Stimulated activated CD4-positive, alpha-beta T cell treated with anti-CD3 and anti-CD28 coated beads, Interleukin-15, amount 100 ng/mL, for 48 hours (primary cell): Measurements from ENCODE around the gene SPTB.
"Not testable (repeated sequence)": the region's sequence is repeated elsewhere in the genome, so short reads cannot be mapped to it uniquely, and the experiment has no call there.

Source experiments
- DNase-seq, 2 donors: peaks; one replicate each; pipeline ENCODE4 v3.0.0-alpha.2; 2020; ENCODE audit warnings: low read depth in 2 of 2

The SPTB gene

DNA sequence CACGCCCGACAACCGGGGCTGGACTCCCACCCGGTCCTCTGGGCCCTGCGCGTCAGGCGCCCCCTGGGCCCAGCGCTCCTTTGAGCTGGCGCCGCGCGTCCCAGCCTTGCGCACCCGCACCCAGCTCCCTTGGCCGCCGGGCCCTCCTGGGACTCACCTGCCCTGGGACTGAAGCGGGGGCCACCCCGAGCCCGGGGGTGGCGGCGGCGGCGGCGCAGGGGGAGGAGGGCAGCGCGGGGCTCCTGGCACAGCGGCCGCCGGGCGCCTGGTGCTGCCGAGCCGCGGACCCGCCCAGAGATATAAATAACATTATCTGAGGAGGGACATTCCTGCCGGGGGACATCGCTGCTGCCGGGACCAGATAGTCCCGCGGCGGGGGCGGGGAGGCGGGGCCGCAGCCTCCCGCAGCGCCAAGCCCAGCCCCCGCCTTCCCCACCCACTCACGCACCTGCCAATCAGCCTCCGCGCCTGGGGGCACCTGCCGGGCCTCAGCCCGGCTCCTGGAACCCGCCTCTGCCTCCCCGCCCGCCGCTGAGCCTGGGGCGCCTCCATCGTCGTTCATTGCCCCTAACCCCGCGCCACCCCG, at the start of gene SPTB:
TSS of gene SPTB (minus strand) at position 273 of the 586 bp plus-strand sequence. CDS start 56,813 bp downstream, outside the sequence.
- peak in 1 of 2 donors; percentile 57 for DNase-seq

DNA sequence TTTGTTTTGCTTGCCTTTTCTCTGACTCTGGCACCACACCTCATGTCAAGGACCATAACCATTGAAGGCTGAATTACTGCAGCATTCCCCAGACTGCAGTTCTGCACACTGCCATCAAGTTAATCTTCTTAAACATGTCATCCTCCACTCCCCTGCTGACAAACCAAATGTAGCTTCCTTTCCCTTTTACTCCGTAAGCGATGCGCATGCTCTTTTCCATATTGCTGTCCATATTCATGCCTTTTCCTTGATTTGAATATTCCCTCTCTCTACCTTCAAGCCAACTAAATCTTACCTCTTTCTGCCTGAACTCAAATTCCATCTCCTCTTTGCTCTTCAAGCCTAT, 49.3 kb upstream of the SPTB start:
- DNase-seq, result no peak

DNA sequence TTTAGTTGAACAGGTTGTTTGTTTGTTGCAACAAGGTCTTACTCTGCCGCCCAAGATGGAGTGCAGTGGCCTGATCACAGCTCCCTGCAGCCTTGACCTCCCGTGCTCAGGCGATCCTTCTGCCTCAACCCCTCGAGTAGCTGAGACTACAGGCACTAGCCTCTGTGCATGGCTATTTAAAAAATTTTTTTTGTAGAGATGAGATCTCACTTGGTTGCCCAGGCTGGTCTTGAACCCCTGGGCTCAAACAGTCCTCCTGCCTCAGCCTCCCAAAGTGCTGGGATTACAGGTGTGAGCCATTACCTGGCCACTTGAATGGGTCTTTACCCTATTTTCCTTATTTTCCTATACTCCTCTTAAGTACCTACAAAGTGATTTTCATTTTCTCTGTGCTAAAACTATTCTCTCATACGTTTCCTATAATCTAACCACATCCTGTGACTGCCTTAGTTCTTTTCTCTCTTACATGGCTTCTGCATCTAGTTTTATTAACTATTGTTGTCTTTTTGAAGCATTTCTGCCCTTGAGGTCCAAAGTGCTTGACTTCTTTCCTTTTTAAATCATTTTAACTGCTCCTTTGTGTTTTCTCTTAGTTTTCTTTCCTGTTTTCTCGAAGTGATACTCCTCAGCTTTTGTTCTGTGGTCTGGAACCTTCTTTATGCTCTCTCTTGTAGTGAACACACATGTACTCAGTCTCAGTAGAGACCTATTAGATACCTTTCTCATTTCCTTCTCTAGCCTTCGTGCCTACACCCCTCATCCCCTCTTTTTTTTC, 48.7 kb upstream of the SPTB start:
- DNase-seq, result no peak

- no peak for DNase-seq
Observed at GRCh38 chr14:64927031-64927430, 47.3 kb upstream of the SPTB start.

GRCh38 chr14:64926398-64926995, 46.8 kb upstream of the SPTB start:
- no peak for DNase-seq

- no peak for DNase-seq
Observed at GRCh38 chr14:64923015-64923414, 43.3 kb upstream of the SPTB start.

GRCh38 chr14:64920465-64920864, 40.8 kb upstream of the SPTB start:
- DNase-seq, result no peak

- DNase-seq, result no peak
Observed at GRCh38 chr14:64919618-64920017, 39.9 kb upstream of the SPTB start.

DNA sequence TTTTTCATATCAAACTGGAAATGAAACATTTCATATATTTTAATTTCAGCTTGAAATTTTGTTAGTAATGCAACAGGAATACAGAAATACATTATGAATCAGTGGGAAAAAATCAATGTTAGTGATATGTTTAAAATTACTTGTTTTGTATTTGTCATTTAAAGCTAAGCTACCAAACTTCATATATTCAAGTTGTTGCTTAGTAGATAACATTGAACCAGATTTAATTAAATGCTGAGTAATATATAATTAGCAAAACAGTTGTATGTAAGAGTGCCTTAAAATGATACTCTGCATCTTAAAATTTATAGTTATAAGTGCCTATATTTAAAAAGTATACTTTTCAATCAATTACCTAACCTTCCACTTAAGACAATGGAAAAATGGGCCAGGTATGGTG, 39.5 kb upstream of the SPTB start:
- no peak for DNase-seq

DNA sequence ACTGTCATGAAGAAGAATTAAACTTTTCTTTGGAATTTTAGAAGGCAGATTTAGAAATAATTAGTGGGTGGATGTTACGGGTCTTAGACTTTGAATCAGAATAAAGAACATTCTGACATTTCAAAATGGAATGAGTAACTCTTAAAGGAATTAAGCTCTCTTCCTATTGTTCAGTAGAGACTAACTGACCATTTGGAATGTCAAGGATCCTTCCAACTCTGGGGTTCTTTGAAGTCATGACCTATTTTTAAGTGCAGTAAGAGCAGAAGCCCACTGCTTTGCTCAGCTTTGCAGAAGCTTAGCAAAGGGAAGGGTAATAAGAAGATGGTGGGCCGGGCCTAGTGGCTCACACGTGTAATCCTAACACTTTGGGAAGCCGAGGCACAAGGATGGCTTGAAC, 38.5 kb upstream of the SPTB start:
- DNase-seq, result no peak

DNA sequence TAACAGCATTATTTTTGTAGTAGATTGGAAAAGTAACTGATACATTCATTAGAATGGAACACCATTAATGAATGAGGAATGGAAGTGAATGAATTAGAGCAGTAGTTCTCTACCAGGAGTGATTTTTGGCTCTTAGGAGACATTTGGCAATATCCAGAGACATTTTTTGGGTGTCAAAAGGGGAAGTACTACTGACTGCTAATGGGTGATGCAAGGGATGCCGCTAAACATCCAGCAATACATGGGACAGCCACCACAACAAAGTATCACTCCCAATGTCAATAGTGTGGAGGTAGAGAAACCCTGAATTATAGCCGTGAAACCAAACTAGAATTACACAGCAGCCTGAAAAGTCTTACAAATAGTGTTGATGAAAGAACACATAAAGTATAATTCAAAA, 36.1 kb upstream of the SPTB start:
- no peak for DNase-seq

GRCh38 chr14:64915029-64915424, 35.3 kb upstream of the SPTB start:
- no peak for DNase-seq

DNA sequence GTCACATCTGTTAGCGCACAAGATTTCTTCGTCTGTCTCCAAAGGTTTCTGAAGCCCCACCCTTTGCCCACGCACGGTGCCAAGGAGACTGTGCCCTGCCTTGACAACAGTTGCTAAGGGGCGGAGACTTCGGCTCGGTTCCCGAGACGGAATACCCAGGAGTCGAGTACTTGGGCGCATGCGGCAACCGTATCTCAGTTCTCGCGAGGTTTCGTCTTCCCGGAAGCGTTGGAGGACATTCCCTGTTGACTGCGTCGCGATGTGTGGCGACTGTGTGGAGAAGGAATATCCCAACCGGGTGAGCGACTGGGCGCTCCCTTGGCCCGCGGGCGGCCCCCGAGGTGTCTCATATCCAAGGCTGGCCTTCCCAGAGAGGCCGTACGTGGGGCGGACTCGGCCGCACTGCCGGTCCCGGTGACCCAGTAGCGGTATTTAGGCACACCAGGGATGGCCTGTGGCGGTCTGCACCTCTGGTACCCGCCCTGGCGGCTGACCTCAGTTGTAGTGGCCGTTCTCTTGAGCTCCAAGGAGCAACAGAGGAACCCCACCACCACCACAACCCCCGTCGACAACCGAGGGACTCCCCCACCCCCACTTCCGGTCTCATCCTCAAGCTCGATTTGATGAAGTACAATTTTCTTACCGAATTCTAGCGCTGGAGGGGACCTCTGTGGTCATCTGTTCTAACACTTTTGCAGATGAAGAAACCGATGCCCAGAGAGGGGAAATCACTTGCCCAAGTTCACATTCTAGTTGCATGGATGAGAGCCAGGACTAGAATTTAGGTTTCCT, 34.7 kb upstream of the SPTB start, which contains the start of gene CHURC1:
TSS of gene CHURC1 (plus strand) at position 219 of the 792 bp plus-strand sequence. CDS start at position 260, 41 bp downstream.
- peak; percentile 94 to 97 for DNase-seq

- not testable (repeated sequence) for DNase-seq
Observed at GRCh38 chr14:64913477-64913876, 33.8 kb upstream of the SPTB start.

DNA sequence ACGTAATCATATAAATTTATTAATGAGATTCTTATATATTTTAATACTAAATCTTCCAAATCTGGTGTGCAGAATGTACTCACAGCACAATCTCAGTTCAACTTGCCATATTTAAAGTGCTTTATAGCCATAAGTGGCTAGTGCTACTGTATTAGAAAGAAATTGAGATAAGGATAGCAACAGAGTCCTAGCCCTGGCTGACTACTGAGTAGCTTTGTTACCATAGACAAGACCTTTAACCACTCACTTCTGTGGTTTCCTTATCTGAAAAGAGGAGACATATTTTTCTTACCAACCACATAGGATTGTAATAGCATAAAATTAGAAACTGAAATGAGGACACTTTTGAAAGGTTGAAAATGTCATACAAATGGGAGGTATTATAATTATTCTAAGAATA, 32.6 kb upstream of the SPTB start:
- DNase-seq, result no peak

DNA sequence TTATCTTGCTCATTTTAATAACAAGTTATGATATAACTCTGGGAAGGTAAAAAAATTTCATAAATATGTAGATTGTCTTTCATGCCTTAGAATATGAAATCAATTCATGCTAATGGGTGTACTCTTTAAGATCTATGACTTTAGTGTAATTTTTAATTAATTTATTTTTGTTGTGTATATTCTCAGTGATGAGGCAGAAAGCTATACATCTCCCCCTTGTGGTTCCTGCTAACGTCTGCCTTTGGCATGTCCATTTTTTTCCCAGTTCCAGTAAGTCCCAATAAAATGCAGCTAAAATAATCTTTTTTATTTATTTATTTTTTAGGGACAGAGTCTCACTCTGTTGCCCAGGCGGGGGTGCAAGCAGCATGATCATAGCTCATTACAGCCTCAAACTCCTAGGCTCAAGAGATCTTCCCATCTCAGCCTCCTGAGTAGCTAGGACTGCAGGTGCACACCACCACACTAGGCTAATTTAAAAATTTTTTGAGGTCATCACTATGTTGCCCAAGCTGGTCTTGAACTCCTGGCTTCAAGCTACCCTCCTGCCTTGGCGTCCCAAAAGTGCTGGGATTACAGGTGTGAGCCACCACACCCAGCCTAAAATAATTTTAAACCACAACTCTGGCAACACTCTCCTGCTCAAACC, 31.3 kb upstream of the SPTB start:
- no peak for DNase-seq

- no peak for DNase-seq
Observed at GRCh38 chr14:64906022-64906421, 26.3 kb upstream of the SPTB start.

- DNase-seq, result no peak
Observed at GRCh38 chr14:64899958-64900357, 20.3 kb upstream of the SPTB start.

DNA sequence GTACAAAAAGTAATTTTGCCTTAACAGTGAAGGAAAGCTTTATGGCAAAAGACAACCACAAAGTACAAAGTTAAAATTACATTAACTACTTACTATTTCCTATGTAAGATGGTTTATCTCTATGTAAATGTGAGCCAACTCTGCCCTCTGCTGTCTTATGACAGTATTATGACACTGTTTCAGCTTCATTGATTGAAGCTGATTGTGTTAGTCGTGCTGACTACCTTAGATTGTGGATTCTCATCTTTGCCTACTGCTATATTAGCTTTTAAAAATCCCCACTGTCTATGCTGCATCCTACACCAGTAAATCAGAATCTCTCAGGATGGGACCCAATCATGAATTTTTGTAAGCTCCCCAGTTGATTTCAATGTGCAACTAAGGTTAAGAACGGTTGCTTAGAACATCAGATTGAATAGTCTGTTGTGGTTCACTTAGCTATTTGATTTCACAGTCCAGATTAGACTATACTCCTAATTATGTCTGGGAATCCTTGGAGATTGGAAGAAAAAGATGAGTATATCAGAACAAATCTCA, 12.2 kb upstream of the SPTB start:
- peak in 1 of 2 donors; percentile 16 for DNase-seq

GRCh38 chr14:64891173-64891838, 11.6 kb upstream of the SPTB start:
- no peak for DNase-seq

DNA sequence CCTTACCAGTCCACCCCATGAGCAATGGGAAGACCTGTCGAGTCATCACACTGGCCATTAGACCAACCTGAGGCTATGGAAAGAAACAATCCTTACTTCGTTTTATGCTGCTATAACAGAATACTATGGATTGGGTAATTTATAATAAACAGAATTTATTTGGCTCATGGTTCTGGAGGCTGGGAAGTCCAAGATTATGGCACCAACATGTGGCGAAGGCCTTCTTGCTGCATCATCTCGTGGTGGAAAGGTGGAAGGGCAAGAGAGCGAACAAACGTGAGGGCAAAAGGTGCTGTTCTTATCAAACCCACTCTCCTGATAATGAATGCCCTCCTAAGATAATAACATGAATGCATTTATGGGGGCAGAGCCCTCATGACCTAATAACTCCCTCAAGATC, 9.6 kb upstream of the SPTB start:
- DNase-seq, result no peak
